A549 (cell line): ENCODE results near the gene CAPSL. TPM values are rescaled to one million over a fixed set of nuclear protein-coding genes. Genes with fewer than 3 reads are reported as not detected.

Experiments
- ATAC-seq, 2 experiments: fragments of 200-7000 bp in 1 of 2; fragments of >200 bp in 1 of 2; cut with Nextera tagmentation in 1 of 2; cut with Tn5 transposase in 1 of 2; 3 replicates each; pipeline versions ENCODE4 v1.8.0 to v1.9.1; 2018 to 2020; ENCODE audit warnings: mild to moderate bottlenecking in 1 of 2, moderate library complexity in 1 of 2
- CTCF ChIA-PET: fragments of 300-600 bp; sonication (Branson Sonifier 250); formaldehyde crosslinking; extraction: SDS; loops from one replicate; lab custom pipeline; 2021; ENCODE audit warnings: antibody characterized with exemption, inconsistent platforms; lab: Yijun Ruan, JAX
- POLR2A ChIA-PET: fragments of 350-600 bp; formaldehyde crosslinking; extraction: SDS; loops from one replicate; lab custom pipeline; 2021; ENCODE audit warnings: antibody characterized with exemption, inconsistent platforms; lab: Yijun Ruan, JAX
- DNase-seq, 2 experiments: peaks; one replicate each; pipeline versions ENCODE4 v3.0.0 to v3.0.0-alpha.2; 2011 to 2016; ENCODE audit warnings: low read depth in 1 of 2, low spot score in 1 of 2
- FAIRE-seq: peaks from 2 replicates; lab custom pipeline; 2011; peaks lifted over from hg19 to GRCh38; lab: Jason Lieb, UNC
- H3K27ac ChIP-seq, 2 experiments: fragments of >200 bp; sonication (Bioruptor Twin); formaldehyde crosslinking; 3 replicates each; pipeline ENCODE4 v1.5.1; 2016 to 2017
- H3K4me1 ChIP-seq: fragments of >200 bp; sonication (Bioruptor Twin); formaldehyde crosslinking; 3 replicates; pipeline ENCODE4 v1.6.1; 2016
- H3K4me2 ChIP-seq: fragments of >200 bp; sonication (Bioruptor Twin); formaldehyde crosslinking; 3 replicates; pipeline ENCODE4 v1.6.1; 2016
- H3K4me3 ChIP-seq: fragments of >200 bp; sonication (Bioruptor Twin); formaldehyde crosslinking; 3 replicates; pipeline ENCODE4 v1.5.1; 2016
- H3K9me3 ChIP-seq: fragments of >200 bp; sonication (Bioruptor Twin); formaldehyde crosslinking; 3 replicates; pipeline ENCODE4 v1.6.1; 2016
- BCL3 ChIP-seq: fragments of >200 bp; sonication (Bioruptor Twin); formaldehyde crosslinking; IDR thresholded peaks from 3 replicates; pipeline ENCODE4 v1.6.1; 2016
- BHLHE40 ChIP-seq: IDR thresholded peaks from 2 replicates; pipeline ENCODE4 v1.6.1; 2012; ENCODE audit warnings: low read depth, low read length, inconsistent platforms
- CBX2 ChIP-seq: fragments of 200-600 bp; sonication (generic); IDR thresholded peaks from 2 replicates; pipeline ENCODE4 v1.6.1; 2016; ENCODE audit warnings: low read depth, mild to moderate bottlenecking, borderline replicate concordance
- CBX8 ChIP-seq: fragments of 200-600 bp; sonication (generic); IDR thresholded peaks from 2 replicates; pipeline ENCODE4 v1.6.1; 2016
- CEBPB ChIP-seq, 2 experiments: fragments of >200 bp in 1 of 2; sonication (Bioruptor Twin) in 1 of 2; formaldehyde crosslinking in 1 of 2; IDR thresholded peaks; 2 replicates each; pipeline ENCODE4 v1.6.1; 2012 to 2016
- CTCF ChIP-seq: fragments of >200 bp; sonication (Bioruptor Twin); formaldehyde crosslinking; IDR thresholded peaks from 3 replicates; pipeline ENCODE4 v1.5.1; 2016
- EHMT2 ChIP-seq: fragments of 200-600 bp; sonication (generic); IDR thresholded peaks from 2 replicates; pipeline ENCODE4 v1.6.1; 2016; ENCODE audit warnings: antibody characterized with exemption, low read depth, mild to moderate bottlenecking, moderate library complexity
- ELK1 ChIP-seq: fragments of 150-350 bp; IDR thresholded peaks from 2 replicates; pipeline ENCODE4 v1.6.1; 2014; ENCODE audit warnings: low read depth, mild to moderate bottlenecking, low read length
- GATA3 ChIP-seq: IDR thresholded peaks from 2 replicates; pipeline ENCODE4 v1.6.1; 2012; ENCODE audit warnings: borderline replicate concordance
- HOXA7 ChIP-seq: fragments of 250-450 bp; sonication (Bioruptor Pico); IDR thresholded peaks from 2 replicates; pipeline ENCODE4 v1.5.0; 2020; ENCODE audit warnings: mild to moderate bottlenecking, moderate library complexity
- JUNB ChIP-seq: fragments of >200 bp; sonication (Bioruptor Twin); formaldehyde crosslinking; IDR thresholded peaks from 2 replicates; pipeline ENCODE4 v1.6.1; 2016
- KDM1A ChIP-seq: fragments of 200-600 bp; sonication (generic); IDR thresholded peaks from 2 replicates; pipeline ENCODE4 v1.6.1; 2016; ENCODE audit warnings: low read depth, mild to moderate bottlenecking
- KDM5A ChIP-seq: fragments of 200-600 bp; sonication (generic); IDR thresholded peaks from 2 replicates; pipeline ENCODE4 v1.6.1; 2016; ENCODE audit warnings: antibody characterized with exemption, mild to moderate bottlenecking
- MAX ChIP-seq: IDR thresholded peaks from 2 replicates; pipeline ENCODE4 v1.6.1; 2012
- MAZ ChIP-seq: fragments of 150-350 bp; IDR thresholded peaks from 2 replicates; pipeline ENCODE4 v1.6.1; 2014; ENCODE audit warnings: antibody characterized with exemption, low read depth, low read length, borderline replicate concordance
- NPAS2 ChIP-seq: fragments of 250-450 bp; sonication (Bioruptor Pico); IDR thresholded peaks from 2 replicates; pipeline ENCODE4 v1.8.0; 2022; ENCODE audit warnings: mild to moderate bottlenecking, moderate library complexity, borderline replicate concordance
- POLR2AphosphoS2 ChIP-seq: conservative IDR thresholded peaks from 2 replicates; pipeline ENCODE4 v1.6.1; 2012; ENCODE audit warnings: low read length, improper control_type of control experiment, inconsistent platforms
- REST ChIP-seq: fragments of 200-600 bp; sonication (generic); IDR thresholded peaks from 2 replicates; pipeline ENCODE4 v1.6.1; 2016; ENCODE audit warnings: antibody characterized with exemption, mild to moderate bottlenecking, moderate library complexity
- SREBF2 ChIP-seq: fragments of 450-650 bp; IDR thresholded peaks from 2 replicates; pipeline ENCODE4 v1.6.1; 2014; ENCODE audit warnings: mild to moderate bottlenecking, moderate library complexity
- TFCP2L1 ChIP-seq: fragments of 250-450 bp; sonication (Bioruptor Pico); IDR thresholded peaks from 2 replicates; pipeline ENCODE4 v1.5.0; 2021; ENCODE audit warnings: mild to moderate bottlenecking
- WGBS: methylation state at CpG from one replicate; pipeline ENCODE4 v1.1.6; 2017; ENCODE audit errors: missing lambda C conversion rate; 5-methylcytosine and 5-hydroxymethylcytosine counted together
- polyA plus RNA-seq, 4 experiments: library from polyadenylated mRNA; depleted of rRNA in 3 of 4; stranded (reverse); fragments of >200 nt; fragmentation: RNase III in 1 of 4; extraction: RNeasy Plus Mini Kit Qiagen cat#74134 plus additional on column Dnase treatment in 1 of 4; gene quantifications; 2 replicates in 3 of 4; 3 replicates in 1 of 4; pipeline ENCODE4 v1.2.3, GENCODE V29; 2011 to 2017

The CAPSL gene
- polyA plus RNA-seq, 2 of the 4 experiments (the other 2 are of a cell fraction): not detected

GRCh38 chr5:35867998-35868397 is 70.4 kb downstream of the CAPSL start:
- POLR2A ChIA-PET: no interaction called here
- CTCF ChIA-PET: no interaction called here
- no peaks in the 10 kb centered on the region for H3K4me1 ChIP-seq
- TF ChIP-seq CBX2: no peak
- no peak for TF ChIP-seq JUNB
- no peak for TF ChIP-seq EHMT2
- TF ChIP-seq POLR2AphosphoS2: no peak
- TF ChIP-seq CTCF: no peak
- 26% methylated on average over 4 of the region's 4 CpGs for WGBS
- FAIRE-seq (no peak), DNase-seq (no peak), ATAC-seq (no peak)
- no peaks in the 10 kb centered on the region for H3K9me3 ChIP-seq
- no peak overlapping the region for H3K27ac ChIP-seq
- no peak overlapping the region for H3K4me3 ChIP-seq
- no peak overlapping the region for H3K4me2 ChIP-seq

GRCh38 chr5:35863159-35863558 is 75.3 kb downstream of the CAPSL start:
- ChIA-PET CTCF (interaction anchor here (1.1 kb wide), 1 partner anchor 20 kb away, joined by 3 read pairs; no protein-coding TSS in a partner anchor), POLR2A (no interaction called here)
- no peak for ATAC-seq
- H3K4me2 ChIP-seq: no peak overlapping the region
- no peak for DNase-seq
- FAIRE-seq: no peak
- H3K27ac ChIP-seq: no peak overlapping the region
- no peaks in the 10 kb centered on the region for H3K9me3 ChIP-seq
- no peak overlapping the region for H3K4me3 ChIP-seq
- 0 out of 3 replicates have a peak, but pooled peaks cover under 1% of the 10 kb centered on the region for H3K4me1 ChIP-seq
- WGBS: 36% methylated on average over 3 of the region's 3 CpGs
- TF ChIP-seq CBX8: no peak
- no peak for TF ChIP-seq GATA3
- no peak for TF ChIP-seq MAX
- TF ChIP-seq BCL3: no peak
- no peak for TF ChIP-seq ELK1
- no peak for TF ChIP-seq NPAS2
- TF ChIP-seq CTCF: no peak
- TF ChIP-seq HOXA7 (CRISPR knock-in tag): no peak
- no peak for TF ChIP-seq MAZ

- POLR2A ChIA-PET: no interaction called here
- no peak overlapping the region for H3K27ac ChIP-seq
- FAIRE-seq: no peak
- CTCF ChIA-PET: no interaction called here
- no peak for DNase-seq
- no peak for ATAC-seq
- 5% methylated on average over 2 of the region's 2 CpGs for WGBS
- H3K4me1 ChIP-seq: 0 out of 3 replicates have a peak, but pooled peaks cover 9% of the 10 kb centered on the region
- H3K4me2 ChIP-seq: no peak overlapping the region
- no peak for TF ChIP-seq TFCP2L1 (CRISPR knock-in tag)
- TF ChIP-seq CEBPB (IDR thresholded peaks at IDR 0.05): no peak
- TF ChIP-seq BHLHE40: no peak
- no peak for TF ChIP-seq KDM5A
- no peak for TF ChIP-seq KDM1A
- TF ChIP-seq SREBF2: no peak
- TF ChIP-seq REST: no peak
- no peak overlapping the region for H3K4me3 ChIP-seq
- no peaks in the 10 kb centered on the region for H3K9me3 ChIP-seq
Measured at GRCh38 chr5:35862126-35862525, 76.3 kb downstream of the CAPSL start.
